Effector CD4-positive, alpha-beta T cell (primary cell): ENCODE data around the gene CWC25.
A peak's percentile ranks its signal among the peaks of the same experiment; 100 is the strongest.

Experiments
- DNase-seq: peaks from one replicate; pipeline ENCODE4 v3.0.0-alpha.2; 2020

Gene CWC25

DNA sequence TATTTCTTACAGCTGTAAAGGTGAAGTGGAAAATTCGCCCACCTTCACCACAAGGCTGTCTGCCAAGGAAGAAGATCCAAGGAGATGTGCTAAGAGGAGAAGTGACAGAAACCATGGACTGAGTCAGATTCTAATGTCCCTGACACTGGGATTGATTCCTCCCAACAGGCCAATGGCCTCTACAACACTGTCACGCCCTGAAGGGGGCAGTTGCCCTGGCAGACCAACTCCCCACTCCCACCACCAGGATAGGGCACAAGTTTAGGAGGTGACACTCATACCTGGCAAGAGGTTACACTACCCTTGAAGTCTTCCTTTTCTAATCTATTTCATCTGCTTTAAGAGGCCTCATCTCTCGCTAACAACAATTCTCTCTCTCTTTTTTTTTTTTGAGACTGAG is 41.9 kb downstream of the CWC25 start:
- DNase-seq, result no peak

- no peak for DNase-seq
Measured at GRCh38 chr17:38779965-38780752, 45.0 kb downstream of the CWC25 start.

DNA sequence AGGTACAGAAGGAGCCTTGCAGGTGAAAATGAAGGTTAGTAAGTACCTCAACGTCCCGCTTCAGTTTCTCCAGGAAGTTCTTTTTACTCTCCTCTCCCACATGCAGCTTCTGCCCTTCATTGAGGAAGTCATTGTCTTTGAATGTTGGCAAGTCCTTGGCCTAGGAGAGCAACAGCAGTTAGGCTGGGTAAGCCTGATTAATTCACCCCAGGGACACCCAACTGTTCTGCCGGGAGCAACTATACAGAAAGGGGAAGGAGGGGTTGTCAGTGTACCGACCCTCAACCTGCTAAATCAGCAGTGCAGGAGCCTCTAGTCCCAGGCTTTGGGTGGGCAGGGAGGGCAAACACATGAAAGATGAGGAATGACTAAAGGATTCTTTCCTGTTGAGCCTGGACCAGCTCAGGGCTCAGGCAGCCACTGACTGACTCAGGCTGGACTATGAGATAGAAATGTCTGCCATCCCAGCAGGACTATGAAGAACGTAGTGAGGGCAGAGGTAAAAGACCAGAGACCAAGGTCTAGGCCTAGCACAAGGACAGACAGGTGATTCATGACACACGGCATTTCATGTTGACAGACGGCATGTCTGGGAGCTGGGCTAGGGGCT is 47.4 kb downstream of the CWC25 start:
- DNase-seq, result no peak

GRCh38 chr17:38773258-38773657 is 51.9 kb downstream of the CWC25 start:
- no peak for DNase-seq

DNA sequence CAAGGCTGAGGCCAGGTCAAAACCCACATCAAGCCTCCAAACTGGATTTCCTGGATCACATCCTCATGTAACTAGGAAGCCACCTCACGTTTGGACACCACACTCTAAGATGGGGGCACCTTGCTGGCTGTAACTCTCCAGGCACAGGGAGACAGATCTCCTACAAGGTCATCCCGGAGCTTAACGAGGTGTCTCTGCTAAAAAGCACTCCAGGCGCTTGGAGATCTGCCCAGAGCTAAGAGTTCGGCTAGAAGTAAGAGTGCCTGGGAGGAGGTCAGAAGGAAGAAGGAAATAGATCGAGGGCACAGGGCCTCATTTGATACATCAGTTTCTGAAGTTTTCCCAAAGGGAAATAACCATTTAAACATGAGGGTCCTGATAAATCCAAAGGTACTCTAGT is 56.7 kb downstream of the CWC25 start:
- no peak for DNase-seq

DNA sequence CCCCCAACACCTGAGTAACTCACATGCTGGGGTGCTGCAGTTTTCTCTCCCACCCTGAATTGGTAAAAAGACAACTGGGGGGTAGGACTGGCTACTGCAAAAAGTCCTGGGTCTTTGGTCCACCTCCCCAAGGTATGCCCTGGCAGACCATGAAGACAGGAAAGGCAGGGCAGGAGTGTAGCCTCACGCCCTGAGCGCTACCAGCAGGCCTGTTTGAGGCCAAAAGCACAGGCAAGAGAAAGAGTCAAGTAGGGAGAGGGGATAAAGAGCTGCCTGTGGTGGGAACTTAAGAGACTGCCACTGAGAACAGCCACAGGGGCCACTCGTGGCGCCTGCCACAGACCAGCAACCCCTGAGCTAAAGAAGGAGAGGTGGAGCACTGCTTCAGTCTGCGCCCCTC is 58.8 kb downstream of the CWC25 start:
- DNase-seq, result no peak

GRCh38 chr17:38762231-38762630 is 62.9 kb downstream of the CWC25 start:
- no peak for DNase-seq

GRCh38 chr17:38761612-38762011 is 63.5 kb downstream of the CWC25 start:
- no peak for DNase-seq

- DNase-seq, result no peak
Measured at GRCh38 chr17:38753071-38753506, 72.0 kb downstream of the CWC25 start.

GRCh38 chr17:38752308-38753070 is 72.6 kb downstream of the CWC25 start, which contains the start of gene PSMB3:
Gene PSMB3, plus strand, starts transcription at chr17:38752741. Its CDS starts 86 bp downstream, at chr17:38752827.
- DNase-seq, result peak; percentile 94

GRCh38 chr17:38751808-38752307 is 73.3 kb downstream of the CWC25 start:
- DNase-seq, result peak; percentile 61

- no peak for DNase-seq
Measured at GRCh38 chr17:38751144-38751807, 73.8 kb downstream of the CWC25 start.
